NCI-H1092 (cell line): Measurements from ENCODE around the gene GOLGA2.

ENCODE experiments used
- DNase-seq: peaks from one replicate; lab custom pipeline; 2025; lab: John Stamatoyannopoulos, UW

The GOLGA2 gene

GRCh38 chr9:128275198-128276007 is at the start of gene GOLGA2:
Gene GOLGA2, minus strand, starts transcription at chr9:128276007. Its CDS starts 31 bp downstream, at chr9:128275976.
- no peak for DNase-seq

- no peak for DNase-seq
Measured at GRCh38 chr9:128324401-128324800, 48.6 kb upstream of the GOLGA2 start.

GRCh38 chr9:128323791-128324190 is 48.0 kb upstream of the GOLGA2 start:
- DNase-seq: no peak

DNA sequence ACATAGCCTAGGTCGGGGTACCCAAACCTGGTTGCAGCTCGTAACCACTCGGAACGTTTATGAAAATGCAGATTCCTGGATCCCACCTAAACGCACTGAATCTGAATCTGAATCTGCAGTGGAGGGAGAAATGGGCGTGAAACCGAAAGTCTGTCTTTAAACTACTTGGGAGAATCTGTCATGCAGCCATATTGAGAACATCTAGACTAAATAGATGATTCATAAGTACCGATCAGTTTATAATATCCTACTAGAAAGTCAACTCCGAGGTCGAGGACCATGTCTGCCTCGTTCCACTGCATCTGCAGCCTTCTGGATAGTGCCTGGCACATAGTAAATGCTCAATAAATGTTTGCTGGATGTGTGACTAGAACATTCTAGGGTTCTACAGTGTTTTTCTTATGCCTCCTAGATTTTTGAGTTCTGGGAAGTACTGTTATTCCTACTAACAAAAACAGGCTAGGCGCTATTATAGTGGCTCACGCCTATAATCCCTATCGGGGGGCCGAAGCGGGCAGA is 47.5 kb upstream of the GOLGA2 start:
- DNase-seq: no peak

- peak; percentile 93 for DNase-seq
Measured at GRCh38 chr9:128322404-128323211, 46.8 kb upstream of the GOLGA2 start, which contains the start of the genes COQ4 and TRUB2. Gene COQ4, plus strand, starts transcription at chr9:128322839. Its CDS starts 20 bp downstream, at chr9:128322859. Gene TRUB2, minus strand, starts transcription at chr9:128322447. Its CDS starts 39 bp downstream, at chr9:128322408.

DNA sequence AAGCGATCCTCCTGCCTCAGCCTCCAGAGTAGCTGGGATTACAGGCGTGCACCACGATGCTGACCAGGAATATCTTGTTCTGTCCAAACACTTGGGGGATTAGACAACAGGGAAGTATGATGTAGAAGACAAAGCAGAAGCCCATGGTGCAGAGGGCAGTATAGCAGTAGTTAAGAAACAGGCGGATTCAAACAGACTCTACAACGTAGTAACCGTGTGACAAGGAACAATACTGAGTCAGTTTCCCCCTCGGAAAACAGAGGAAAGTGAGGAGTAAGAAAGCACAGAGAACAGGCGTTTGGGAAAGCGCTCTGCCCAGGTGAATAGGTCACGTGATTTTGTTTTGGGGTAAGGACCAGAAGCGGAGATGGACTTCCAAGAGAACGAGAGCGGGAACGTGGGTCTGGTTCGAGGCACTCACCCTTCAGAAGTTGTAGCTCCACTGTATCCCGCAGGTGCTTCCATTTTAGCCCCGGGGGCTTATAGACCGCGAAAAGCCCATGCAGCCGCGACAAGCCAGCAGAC is 46.1 kb upstream of the GOLGA2 start:
- no peak for DNase-seq

- no peak for DNase-seq
Measured at GRCh38 chr9:128321343-128321742, 45.5 kb upstream of the GOLGA2 start.

GRCh38 chr9:128317629-128318028 is 41.8 kb upstream of the GOLGA2 start:
- no peak for DNase-seq

DNA sequence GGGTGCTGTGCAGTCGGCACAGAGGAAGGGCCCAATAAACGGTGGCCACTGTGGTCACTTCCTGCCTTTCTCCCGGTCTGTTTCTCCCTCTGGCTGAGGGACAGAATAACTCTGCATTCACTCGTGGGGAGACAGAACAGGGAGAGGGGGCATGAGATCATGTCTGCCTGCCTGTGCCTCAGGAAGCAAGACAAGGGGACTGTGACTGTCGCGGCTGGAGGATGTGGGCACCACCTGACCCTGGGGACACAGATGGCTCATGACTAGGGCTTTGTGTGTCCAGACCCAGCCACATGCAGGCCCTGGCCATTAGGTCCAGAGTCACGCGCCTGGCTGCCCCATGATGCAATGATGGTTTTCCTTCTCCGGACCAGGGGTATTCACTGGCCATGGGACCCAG is 40.6 kb upstream of the GOLGA2 start:
- no peak for DNase-seq

DNA sequence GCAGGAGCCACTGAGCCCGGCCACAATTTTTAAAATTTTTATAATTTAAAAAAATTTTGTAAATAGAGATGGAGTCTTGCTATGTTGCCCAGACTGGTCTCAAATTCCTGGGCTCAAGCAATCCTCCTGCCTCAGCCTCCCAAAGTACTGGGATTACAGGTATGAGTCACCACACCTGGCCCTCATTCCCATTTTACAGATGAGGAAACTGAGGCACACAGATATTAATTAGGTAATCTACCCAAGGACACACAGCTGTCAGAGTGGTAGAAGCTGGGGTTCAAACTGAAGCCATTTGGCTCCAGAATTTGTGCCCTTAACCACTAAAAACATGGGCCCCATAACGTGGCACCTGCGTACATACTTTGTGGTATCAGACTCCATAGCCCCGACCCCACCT is 38.9 kb upstream of the GOLGA2 start:
- no peak for DNase-seq

GRCh38 chr9:128310461-128310860 is 34.7 kb upstream of the GOLGA2 start:
- no peak for DNase-seq

GRCh38 chr9:128309551-128309950 is 33.7 kb upstream of the GOLGA2 start:
- no peak for DNase-seq

- DNase-seq: no peak
Measured at GRCh38 chr9:128304971-128305288, 29.1 kb upstream of the GOLGA2 start.

- no peak for DNase-seq
Measured at GRCh38 chr9:128304136-128304970, 28.5 kb upstream of the GOLGA2 start.

- no peak for DNase-seq
Measured at GRCh38 chr9:128298535-128299482, 23.0 kb upstream of the GOLGA2 start.

DNA sequence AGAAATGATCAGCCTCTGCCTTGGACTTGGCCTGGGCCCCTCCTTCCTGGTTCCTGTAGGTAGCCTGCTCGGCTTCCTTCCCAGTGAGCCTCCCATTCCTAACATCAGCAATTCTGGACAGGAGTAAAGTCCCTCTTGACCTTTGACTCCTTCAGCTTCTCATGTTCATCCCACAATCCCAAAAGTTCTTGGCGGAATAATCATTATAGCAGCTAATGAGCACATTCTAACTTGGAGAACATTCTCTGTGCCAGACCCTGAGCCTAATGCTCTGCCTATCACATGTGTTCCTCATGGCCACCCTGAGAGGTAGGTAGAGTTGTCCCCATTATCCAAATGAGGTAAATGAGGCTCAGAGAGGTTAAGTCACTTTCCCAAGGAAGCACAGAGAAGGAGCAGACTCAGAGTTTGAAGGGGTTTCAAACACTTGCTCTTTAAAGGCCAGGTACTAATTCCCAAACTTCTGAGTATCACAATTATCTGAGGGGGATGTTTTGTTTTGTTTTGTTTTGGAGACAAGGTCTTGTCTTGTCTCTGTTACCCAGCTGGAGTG is 21.5 kb upstream of the GOLGA2 start:
- DNase-seq: no peak

DNA sequence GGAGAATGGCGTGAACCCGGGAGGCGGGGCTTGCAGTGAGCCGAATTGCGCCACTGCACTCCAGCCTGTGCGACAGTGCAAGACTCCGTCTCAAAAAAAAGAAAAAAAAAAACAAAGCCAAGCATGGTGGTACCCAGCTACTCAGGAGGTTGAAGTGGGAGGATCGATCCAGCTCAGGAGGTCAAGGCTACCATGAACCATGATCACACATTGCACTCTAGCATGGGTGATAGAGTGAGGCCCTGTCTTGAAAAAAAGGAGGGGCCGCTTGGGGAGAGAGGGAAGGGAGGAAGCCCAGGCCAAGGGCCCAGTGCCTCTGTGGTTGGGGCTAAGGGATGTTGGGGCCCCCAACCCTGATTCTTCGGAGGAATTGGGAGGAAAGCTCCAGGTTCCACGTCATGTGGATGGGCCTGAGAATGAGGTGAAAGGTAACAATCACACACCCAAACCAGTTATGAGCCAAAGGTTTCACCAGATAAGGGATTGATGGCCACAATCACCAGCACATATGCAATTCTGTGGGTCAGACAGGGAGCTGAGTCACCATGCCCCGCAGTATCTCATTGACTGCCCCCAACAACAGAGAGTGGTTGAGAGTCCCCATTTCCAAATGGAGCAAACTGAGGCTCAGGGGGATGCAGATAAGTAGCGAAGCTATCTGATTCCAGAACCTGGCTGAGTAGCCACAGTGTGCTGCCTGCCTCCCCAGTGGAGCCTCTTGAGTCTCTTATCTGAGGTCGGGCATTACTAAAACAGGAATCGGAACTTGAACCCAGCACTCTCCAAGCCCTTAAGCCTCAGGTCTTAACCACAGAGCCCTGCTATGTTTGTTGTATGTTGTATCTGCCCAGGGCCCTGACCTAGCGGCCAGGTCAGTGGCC is 20.8 kb upstream of the GOLGA2 start:
- no peak for DNase-seq

GRCh38 chr9:128294142-128294541 is 18.3 kb upstream of the GOLGA2 start:
- no peak for DNase-seq

DNA sequence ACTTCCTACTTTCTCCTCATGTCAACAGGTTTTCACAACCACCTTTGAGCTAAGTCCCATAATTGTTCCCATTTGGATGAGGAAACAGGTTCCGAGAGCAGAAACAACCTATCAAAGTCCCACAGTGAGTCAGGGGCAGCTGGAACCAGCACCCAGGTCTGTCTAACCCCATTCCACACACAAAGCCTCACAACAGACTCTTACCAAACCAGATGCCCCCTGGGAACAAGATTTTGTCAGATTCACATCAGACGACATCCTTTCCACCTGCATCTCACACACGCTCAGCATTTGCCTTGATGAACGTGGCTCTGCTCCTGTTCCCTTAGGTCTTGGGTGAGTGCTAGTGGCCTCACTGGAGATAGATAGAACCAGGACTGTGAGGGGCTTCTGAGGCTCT is 17.3 kb upstream of the GOLGA2 start:
- DNase-seq: no peak
